HEK293 (cell line): Measurements from ENCODE around the gene RCC1.
"Not testable (repeated sequence)": the region's sequence is repeated elsewhere in the genome, so short reads cannot be mapped to it uniquely, and the experiment has no call there.

ENCODE experiments used
- CTCF ChIA-PET: fragments of 350-600 bp; formaldehyde crosslinking; extraction: SDS; loops from one replicate; lab custom pipeline; 2021; ENCODE audit warnings: antibody characterized with exemption; lab: Yijun Ruan, JAX
- POLR2A ChIA-PET: fragments of 300-600 bp; formaldehyde crosslinking; extraction: SDS; loops from one replicate; lab custom pipeline; 2020; ENCODE audit warnings: antibody characterized with exemption, inconsistent platforms; lab: Yijun Ruan, JAX
- H3K27ac ChIP-seq: fragments of 200-500 bp; sonication (Bioruptor generic); 2 replicates; pipeline ENCODE4 v1.5.1; 2014; ENCODE audit warnings: low read depth, low read length, control low read depth, inconsistent platforms; ENCODE audit errors: extremely low read depth
- H3K36me3 ChIP-seq, 2 experiments: fragments of 200-500 bp in 1 of 2; sonication (Bioruptor generic) in 1 of 2; 1 replicate in 1 of 2; 2 replicates in 1 of 2; pipeline ENCODE4 v1.5.1; 2014 to 2017; ENCODE audit warnings: inconsistent platforms in 2 of 2, low read length in 2 of 2; ENCODE audit not compliant: control insufficient read depth in 2 of 2, insufficient read depth in 1 of 2
- H3K4me1 ChIP-seq: fragments of 200-500 bp; sonication (Bioruptor generic); 2 replicates; pipeline ENCODE4 v1.5.1; 2014; ENCODE audit warnings: mild to moderate bottlenecking, low read length, inconsistent platforms; ENCODE audit not compliant: control insufficient read depth, insufficient read depth
- H3K4me3 ChIP-seq: 2 replicates; pipeline ENCODE4 v1.5.1; 2011; ENCODE audit warnings: low read depth, mild to moderate bottlenecking, control low read depth, low read length, moderate library complexity
- H3K9me3 ChIP-seq: fragments of 200-500 bp; sonication (Bioruptor generic); 2 replicates; pipeline ENCODE4 v1.5.1; 2014; ENCODE audit warnings: low read depth, low read length, inconsistent platforms; ENCODE audit not compliant: control insufficient read depth, insufficient read depth
- EGR2 ChIP-seq: fragments of 450-650 bp; formaldehyde crosslinking; IDR thresholded peaks from 2 replicates; pipeline ENCODE4 v1.5.1; 2016; ENCODE audit warnings: low read depth, missing biosample characterization, missing genetic modification characterization
- GLIS2 ChIP-seq: fragments of 450-650 bp; formaldehyde crosslinking; IDR thresholded peaks from 2 replicates; pipeline ENCODE4 v1.5.1; 2016; ENCODE audit warnings: missing biosample characterization, missing genetic modification characterization
- HOXC10 ChIP-seq: sonication (generic); formaldehyde crosslinking; IDR thresholded peaks from 2 replicates; pipeline ENCODE4 v1.8.1; 2023; ENCODE audit warnings: mild to moderate bottlenecking, missing genetic modification reagents
- KLF8 ChIP-seq: fragments of 450-650 bp; formaldehyde crosslinking; IDR thresholded peaks from 2 replicates; pipeline ENCODE4 v1.5.1; 2016; ENCODE audit warnings: missing biosample characterization, missing genetic modification characterization
- MYNN ChIP-seq: fragments of 450-650 bp; formaldehyde crosslinking; IDR thresholded peaks from 2 replicates; pipeline ENCODE4 v1.5.1; 2016; ENCODE audit warnings: missing biosample characterization, missing genetic modification characterization, borderline replicate concordance
- MZF1 ChIP-seq: fragments of 450-650 bp; formaldehyde crosslinking; IDR thresholded peaks from 2 replicates; pipeline ENCODE4 v1.5.1; 2017; ENCODE audit warnings: missing biosample characterization, missing genetic modification characterization, borderline replicate concordance
- SCRT2 ChIP-seq: fragments of 450-650 bp; formaldehyde crosslinking; IDR thresholded peaks from 2 replicates; pipeline ENCODE4 v1.5.1; 2016; ENCODE audit warnings: missing biosample characterization, missing genetic modification characterization
- SETDB1 ChIP-seq: IDR thresholded peaks from one replicate; pipeline ENCODE4 v1.6.1; 2017; ENCODE audit warnings: mild to moderate bottlenecking, low read length, moderate library complexity, mixed read lengths; ENCODE audit not compliant: insufficient read length
- YY2 ChIP-seq: fragments of 450-650 bp; formaldehyde crosslinking; IDR thresholded peaks from 2 replicates; pipeline ENCODE4 v1.5.1; 2016; ENCODE audit warnings: missing biosample characterization, missing genetic modification characterization
- ZFHX2 ChIP-seq: fragments of 450-650 bp; formaldehyde crosslinking; conservative IDR thresholded peaks from 2 replicates; pipeline ENCODE4 v1.5.1; 2016; ENCODE audit warnings: missing biosample characterization, missing genetic modification characterization
- ZNF121 ChIP-seq: fragments of 450-650 bp; formaldehyde crosslinking; IDR thresholded peaks from 2 replicates; pipeline ENCODE4 v1.5.1; 2016; ENCODE audit warnings: missing biosample characterization, missing genetic modification characterization
- ZNF366 ChIP-seq: fragments of 450-650 bp; formaldehyde crosslinking; conservative IDR thresholded peaks from 2 replicates; pipeline ENCODE4 v1.5.1; 2016; ENCODE audit warnings: missing biosample characterization, missing genetic modification characterization
- ZNF488 ChIP-seq: fragments of 450-650 bp; formaldehyde crosslinking; IDR thresholded peaks from 2 replicates; pipeline ENCODE4 v1.5.1; 2016; ENCODE audit warnings: missing biosample characterization, missing genetic modification characterization
- ZNF624 ChIP-seq: fragments of 450-650 bp; formaldehyde crosslinking; IDR thresholded peaks from 2 replicates; pipeline ENCODE4 v1.5.1; 2017; ENCODE audit warnings: missing biosample characterization, missing genetic modification characterization
- ZNF658 ChIP-seq: fragments of 450-650 bp; formaldehyde crosslinking; IDR thresholded peaks from 2 replicates; pipeline ENCODE4; 2016; ENCODE audit warnings: missing biosample characterization, missing genetic modification characterization
- ZSCAN30 ChIP-seq: fragments of 450-650 bp; IDR thresholded peaks from 2 replicates; pipeline ENCODE4 v1.5.1; 2018; ENCODE audit warnings: missing biosample characterization, mild to moderate bottlenecking, missing genetic modification characterization, moderate library complexity
- ZSCAN4 ChIP-seq: fragments of 450-650 bp; formaldehyde crosslinking; IDR thresholded peaks from 2 replicates; pipeline ENCODE4 v1.5.1; 2017; ENCODE audit warnings: missing biosample characterization, missing genetic modification characterization
- ZXDB ChIP-seq: fragments of 450-650 bp; formaldehyde crosslinking; IDR thresholded peaks from 2 replicates; pipeline ENCODE4 v1.5.1; 2016; ENCODE audit warnings: missing biosample characterization, missing genetic modification characterization
- TF ChIP-seq, protein P1 (sequence below): fragments of 450-650 bp; formaldehyde crosslinking; IDR thresholded peaks from 2 replicates; pipeline ENCODE4 v1.5.1; 2017; ENCODE audit warnings: missing biosample characterization, missing genetic modification characterization
- TF ChIP-seq, protein P2 (sequence below): fragments of 450-650 bp; IDR thresholded peaks from 2 replicates; pipeline ENCODE4 v1.5.1; 2018; ENCODE audit warnings: missing biosample characterization, mild to moderate bottlenecking, missing genetic modification characterization

Gene RCC1

DNA sequence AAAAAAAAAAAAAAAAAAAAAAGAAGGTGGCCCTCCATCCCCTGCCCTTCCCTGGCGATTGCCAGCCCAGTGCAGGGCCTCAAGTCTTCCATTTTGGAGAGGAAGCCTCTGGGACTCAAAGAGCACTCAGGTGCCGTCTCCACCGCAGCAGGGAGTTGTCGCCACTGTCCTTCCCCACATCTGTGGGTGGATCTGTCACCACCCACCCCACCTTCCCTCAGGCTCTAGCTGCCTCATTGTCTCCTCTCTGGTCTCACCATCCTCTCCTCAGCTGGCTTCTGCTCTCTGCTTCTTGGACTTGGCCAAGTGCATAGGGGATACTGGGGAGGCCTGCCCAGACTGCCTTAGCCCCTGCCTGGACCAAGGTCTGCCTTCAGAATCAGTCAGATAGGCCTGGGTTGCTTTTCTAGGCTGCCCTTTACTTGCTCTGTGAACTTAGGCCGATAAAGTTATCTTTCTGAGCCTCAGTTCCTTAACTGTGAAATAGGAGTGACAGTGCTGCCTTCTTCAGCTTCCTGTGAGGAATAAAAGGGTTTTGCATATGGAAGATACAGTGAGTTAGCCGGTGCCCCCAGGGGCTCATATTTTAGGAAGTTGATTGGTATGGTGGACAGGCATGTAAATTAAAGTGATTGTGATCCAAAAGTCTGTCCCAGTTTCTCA, 15.8 kb downstream of the RCC1 start:
- ChIA-PET POLR2A (interaction anchor here (0.6 to 2.1 kb wide), 4 partner anchors 10 to 80 kb away, joined by 3 to 11 read pairs (median 5); no protein-coding TSS in a partner anchor), CTCF (interaction anchor here (1.3 kb wide), 1 partner anchor 81 kb away, joined by 3 read pairs; no protein-coding TSS in a partner anchor)
- Histone ChIP-seq H3K4me3 (no peak overlapping the region), H3K9me3 (no peaks in the 10 kb centered on the region), H3K27ac (no peak overlapping the region), H3K36me3 (peaks cover 0 to 34% of the 10 kb centered on the region in 2 experiments; a peak in 2 of 3 replicates)
- TF ChIP-seq SETDB1 (no peak), EGR2 (tag by site-specific recombination) (peak; percentile 42; the same call in 1 of the 2 replicates), ZFHX2 (tag by site-specific recombination) (0 out of 2 replicates have a peak, but pooled peaks have one; percentile 27)
- TF ChIP-seq, all 188 proteins: peak for 2
- no peaks in the 10 kb centered on the region for H3K4me1 ChIP-seq

- peaks cover 3 to 39% of the 10 kb centered on the region in 2 experiments; a peak in 2 of 3 replicates for H3K36me3 ChIP-seq
- H3K27ac ChIP-seq, H3K4me3 ChIP-seq, H3K9me3 ChIP-seq: not testable (repeated sequence)
- POLR2A ChIA-PET: interaction anchor here (0.6 to 1.5 kb wide), 8 partner anchors 10 to 243 kb away, joined by 3 to 6 read pairs (median 4); partner anchors contain the start of gene TRNAU1AP
- peak; percentile 93 for TF ChIP-seq ZNF121 (tag by site-specific recombination)
- TF ChIP-seq, all 188 proteins: peak for 1; not testable (repeated sequence) for 187
- H3K4me1 ChIP-seq: not testable (repeated sequence)
- CTCF ChIA-PET: interaction anchor here (0.6 to 0.7 kb wide), 2 partner anchors 29 to 173 kb away, joined by 3 to 4 read pairs; no protein-coding TSS in a partner anchor
Observed at GRCh38 chr1:28522537-28522936, 16.7 kb downstream of the RCC1 start.

DNA sequence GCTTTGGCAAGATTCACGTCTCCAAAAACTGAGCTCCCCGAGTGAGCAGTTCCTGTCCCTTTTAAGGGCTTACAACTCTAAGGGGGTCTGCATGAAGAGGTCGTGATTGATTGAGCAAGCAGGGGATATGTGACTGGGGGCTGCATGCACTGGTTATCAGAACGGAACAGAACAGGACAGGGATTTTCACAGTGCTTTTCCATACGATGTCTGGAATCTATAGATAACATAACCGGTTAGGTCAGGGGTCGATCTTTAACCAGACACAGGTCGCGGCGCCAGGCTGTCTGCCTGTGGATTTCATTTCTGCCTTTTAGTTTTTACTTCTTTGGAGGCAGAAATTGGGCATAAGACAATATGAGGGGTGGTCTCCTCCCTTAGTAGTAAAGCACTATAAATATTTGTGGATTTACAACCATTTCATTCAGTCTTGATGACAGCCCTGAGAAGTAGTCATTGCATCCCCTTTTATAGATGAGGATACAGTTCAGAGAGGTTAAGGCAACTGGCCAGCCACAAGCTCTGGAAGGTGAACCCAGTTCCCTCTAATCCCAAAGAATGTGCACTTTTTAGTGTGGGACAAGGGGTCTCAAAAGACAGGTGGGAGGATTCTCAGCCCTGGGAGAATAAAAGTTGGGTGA, 19.3 kb downstream of the RCC1 start:
- not testable (repeated sequence) for H3K27ac ChIP-seq, H3K4me3 ChIP-seq, H3K9me3 ChIP-seq, H3K4me1 ChIP-seq
- ChIA-PET CTCF (interaction anchor here (0.6 to 1.2 kb wide), 2 partner anchors 78 to 276 kb away, joined by 3 read pairs; no protein-coding TSS in a partner anchor), POLR2A (interaction anchor here (0.6 to 1.5 kb wide), 2 partner anchors 56 to 328 kb away, joined by 3 to 4 read pairs; no protein-coding TSS in a partner anchor)
- peaks cover 12 to 45% of the 10 kb centered on the region in 2 experiments; a peak in 2 of 3 replicates for H3K36me3 ChIP-seq

- H3K4me3 ChIP-seq: no peak overlapping the region
- no peak for TF ChIP-seq ZXDB (tag by site-specific recombination)
- no peak for TF ChIP-seq HOXC10
- no peak for TF ChIP-seq ZNF658 (tag by site-specific recombination)
- no peak for TF ChIP-seq GLIS2
- no peak for TF ChIP-seq KLF8 (tag by site-specific recombination)
- no peak for TF ChIP-seq MZF1 (tag by site-specific recombination)
- TF ChIP-seq, protein P1, sequence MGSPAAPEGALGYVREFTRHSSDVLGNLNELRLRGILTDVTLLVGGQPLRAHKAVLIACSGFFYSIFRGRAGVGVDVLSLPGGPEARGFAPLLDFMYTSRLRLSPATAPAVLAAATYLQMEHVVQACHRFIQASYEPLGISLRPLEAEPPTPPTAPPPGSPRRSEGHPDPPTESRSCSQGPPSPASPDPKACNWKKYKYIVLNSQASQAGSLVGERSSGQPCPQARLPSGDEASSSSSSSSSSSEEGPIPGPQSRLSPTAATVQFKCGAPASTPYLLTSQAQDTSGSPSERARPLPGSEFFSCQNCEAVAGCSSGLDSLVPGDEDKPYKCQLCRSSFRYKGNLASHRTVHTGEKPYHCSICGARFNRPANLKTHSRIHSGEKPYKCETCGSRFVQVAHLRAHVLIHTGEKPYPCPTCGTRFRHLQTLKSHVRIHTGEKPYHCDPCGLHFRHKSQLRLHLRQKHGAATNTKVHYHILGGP: no peak
- no peak for TF ChIP-seq ZNF624 (tag by site-specific recombination)
- no peak for TF ChIP-seq MYNN
- TF ChIP-seq, protein P2, sequence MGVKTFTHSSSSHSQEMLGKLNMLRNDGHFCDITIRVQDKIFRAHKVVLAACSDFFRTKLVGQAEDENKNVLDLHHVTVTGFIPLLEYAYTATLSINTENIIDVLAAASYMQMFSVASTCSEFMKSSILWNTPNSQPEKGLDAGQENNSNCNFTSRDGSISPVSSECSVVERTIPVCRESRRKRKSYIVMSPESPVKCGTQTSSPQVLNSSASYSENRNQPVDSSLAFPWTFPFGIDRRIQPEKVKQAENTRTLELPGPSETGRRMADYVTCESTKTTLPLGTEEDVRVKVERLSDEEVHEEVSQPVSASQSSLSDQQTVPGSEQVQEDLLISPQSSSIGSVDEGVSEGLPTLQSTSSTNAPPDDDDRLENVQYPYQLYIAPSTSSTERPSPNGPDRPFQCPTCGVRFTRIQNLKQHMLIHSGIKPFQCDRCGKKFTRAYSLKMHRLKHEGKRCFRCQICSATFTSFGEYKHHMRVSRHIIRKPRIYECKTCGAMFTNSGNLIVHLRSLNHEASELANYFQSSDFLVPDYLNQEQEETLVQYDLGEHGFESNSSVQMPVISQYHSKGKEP (tag by site-specific recombination): no peak
- no peak for TF ChIP-seq ZSCAN4 (tag by site-specific recombination)
- no peak for TF ChIP-seq ZNF366
- TF ChIP-seq ZSCAN30 (tag by site-specific recombination): no peak
- no peak for TF ChIP-seq ZNF488 (tag by site-specific recombination)
- TF ChIP-seq ZFHX2 (tag by site-specific recombination): no peak
- TF ChIP-seq YY2 (tag by site-specific recombination): no peak
- no peak for TF ChIP-seq SCRT2
- TF ChIP-seq, all 188 proteins: peak for 0
- Histone ChIP-seq H3K9me3 (no peaks in the 10 kb centered on the region), H3K4me1 (no peaks in the 10 kb centered on the region), H3K36me3 (peaks cover 13 to 49% of the 10 kb centered on the region in 2 experiments; a peak in 2 of 3 replicates), H3K27ac (no peak overlapping the region)
- POLR2A ChIA-PET: interaction anchor here (0.6 to 1.2 kb wide), 3 partner anchors 24 to 340 kb away, joined by 3 to 4 read pairs (median 3); partner anchors contain the start of gene TRNAU1AP
- CTCF ChIA-PET: no interaction called here
Observed at GRCh38 chr1:28526886-28527285, 21.0 kb downstream of the RCC1 start.
